Esophagus squamous epithelium (tissue), 4 donors: Measurements from ENCODE around the gene AXIN1.

Source experiments
- CTCF ChIP-seq, 6 experiments: fragments of 450-650 bp in 4 of 6; fragments of 200-600 bp in 2 of 6; sonication (generic) in 2 of 6; IDR thresholded peaks; one replicate each; pipeline ENCODE4 v1.5.1; 2016 to 2019; ENCODE audit warnings: antibody characterized with exemption in 6 of 6, mild to moderate bottlenecking in 4 of 6, moderate library complexity in 4 of 6
- POLR2A ChIP-seq, 4 donors: fragments of 450-650 bp; IDR thresholded peaks; one replicate each; pipeline ENCODE4 v1.6.1; 2017; ENCODE audit warnings: antibody characterized with exemption in 4 of 4, mild to moderate bottlenecking in 4 of 4, moderate library complexity in 3 of 4

- TF ChIP-seq POLR2A (IDR thresholded peaks at IDR 0.05) (no peak), CTCF (IDR thresholded peaks at IDR 0.05) (no peak)
Measured at GRCh38 chr16:290681-291405, 61.7 kb downstream of the AXIN1 start.
